Aorta (tissue), 5 donors: ENCODE results near the gene PDE1A. TPM values are rescaled to one million over a fixed set of nuclear protein-coding genes. Genes with fewer than 3 reads are reported as not detected.

Experiments used
- ATAC-seq: fragments of 200-7000 bp; cut with Tn5 transposase; one replicate; pipeline ENCODE4 v1.9.1; 2022; ENCODE audit warnings: moderate library complexity; ENCODE audit not compliant: low FRiP score
- DNase-seq, 2 donors: peaks; one replicate each; pipeline ENCODE4 v3.0.0-alpha.2; 2020
- H3K27ac ChIP-seq, 2 donors: one replicate each; pipeline ENCODE4 v1.5.1; 2013; ENCODE audit warnings: low read length in 2 of 2, mild to moderate bottlenecking in 2 of 2, moderate library complexity in 2 of 2, control low read depth in 1 of 2, inconsistent platforms in 1 of 2, low read depth in 1 of 2
- H3K27me3 ChIP-seq, 2 donors: one replicate each; pipeline ENCODE4 v1.6.1; 2013; ENCODE audit warnings: control low read depth in 1 of 2, low read length in 1 of 2, mild to moderate bottlenecking in 1 of 2, moderate library complexity in 1 of 2; ENCODE audit not compliant: insufficient read depth in 2 of 2, control insufficient read depth in 1 of 2
- H3K36me3 ChIP-seq, 2 donors: one replicate each; pipeline ENCODE4 v1.6.1; 2013; ENCODE audit warnings: control low read depth in 1 of 2, low read length in 1 of 2, mild to moderate bottlenecking in 1 of 2; ENCODE audit not compliant: insufficient read depth in 2 of 2, control insufficient read depth in 1 of 2
- H3K4me1 ChIP-seq, 2 donors: one replicate each; pipeline ENCODE4 v1.6.1; 2013; ENCODE audit warnings: low read length in 2 of 2, control low read depth in 1 of 2, mild to moderate bottlenecking in 1 of 2, moderate library complexity in 1 of 2; ENCODE audit not compliant: insufficient read depth in 2 of 2, control insufficient read depth in 1 of 2
- H3K4me3 ChIP-seq, 2 donors: one replicate each; pipeline ENCODE4 v1.5.1; 2013; ENCODE audit warnings: low read length in 2 of 2, control low read depth in 1 of 2, mild to moderate bottlenecking in 1 of 2
- H3K9me3 ChIP-seq: one replicate; pipeline ENCODE4 v1.6.1; 2013; ENCODE audit warnings: mild to moderate bottlenecking, low read length; ENCODE audit not compliant: control insufficient read depth
- WGBS, 2 donors: extraction: QIAGEN DNeasy Blood & Tissue Kit; methylation state at CpG; one replicate each; pipeline ENCODE4 v1.1.7; 2013; 5-methylcytosine and 5-hydroxymethylcytosine counted together
- intact Hi-C, 2 donors: fragments of 100-400 bp; cut with DNase I; formaldehyde crosslinking; loops; one replicate each; pipeline versions ENCODE4 v1.14.2 to v1.15.0; 2022
- polyA plus RNA-seq, 2 donors: library from polyadenylated mRNA; stranded (reverse); fragments of 200-250 nt; gene quantifications; one replicate each; pipeline ENCODE4 v1.2.3, GENCODE V29; 2013
- total RNA-seq, 2 donors: library from RNA; stranded (reverse); fragmentation: NEBNext Ultra II Directional; extraction: Animal tissue kit (Norgen Biotek cat#: 25700); gene quantifications; one replicate each; pipeline ENCODE4 v1.2.1, GENCODE V29; 2021
- donor health status: healthy with polysubstance abuse.
- donor health status: Bipolar disorder and iron deficiency.
- donor health status: DM: no; HTN: no; CAD: no.
- donor health status: DM: no; HTN: no; CAD: no.
- donor health status: DM: yes; HTN: yes; CAD: no.

The PDE1A gene
- total and polyA plus RNA-seq, 4 donors = 17.1 to 34.1 (median 27.6) TPM

DNA sequence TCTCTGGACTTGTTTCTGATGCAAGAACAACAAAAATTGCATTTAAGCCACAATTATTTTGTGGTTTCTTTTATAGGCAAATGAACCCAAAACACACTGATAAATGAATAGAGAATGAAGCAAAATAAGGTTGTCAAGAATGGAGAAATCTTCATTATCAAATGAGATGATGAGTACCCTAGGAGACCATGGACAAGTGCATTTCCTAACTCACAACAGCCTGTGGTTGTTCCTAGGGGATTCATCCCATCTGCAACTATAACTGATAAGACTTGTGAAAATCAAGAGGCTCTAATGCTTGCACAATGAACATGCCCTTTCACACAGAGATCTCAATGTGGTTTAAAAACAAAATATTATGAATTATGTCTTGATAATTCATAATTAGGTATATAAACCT, 159.9 kb downstream of the PDE1A start:
- peaks cover 0 to 2% of the 10 kb centered on the region in 2 donors for H3K36me3 ChIP-seq
- no peaks in the 10 kb centered on the region for H3K9me3 ChIP-seq
- no peak overlapping the region for H3K4me3 ChIP-seq
- no peaks in the 10 kb centered on the region for H3K4me1 ChIP-seq
- intact Hi-C loops = no loop called here
- DNase-seq (no peak), ATAC-seq (no peak)
- H3K27ac ChIP-seq = no peak overlapping the region
- H3K27me3 ChIP-seq = no peaks in the 10 kb centered on the region

DNA sequence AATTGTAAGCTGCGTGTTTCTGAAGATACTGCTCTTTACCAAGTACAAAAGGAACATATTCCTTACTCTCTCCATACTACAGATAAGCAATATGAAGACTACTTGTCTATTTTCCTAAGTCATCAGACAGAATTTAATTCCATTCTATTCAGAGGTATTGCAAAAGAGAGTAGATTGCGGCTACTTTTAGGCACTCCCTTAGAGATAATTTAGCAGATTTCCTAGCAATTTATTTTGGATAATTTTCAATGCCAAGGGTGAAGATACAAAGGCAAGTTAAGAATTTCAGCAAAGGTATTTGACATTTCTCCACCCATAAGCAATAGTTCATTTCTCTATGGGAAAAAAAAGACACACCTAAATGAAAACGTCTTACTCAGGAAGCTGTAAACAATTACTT, 161.1 kb downstream of the PDE1A start:
- H3K9me3 ChIP-seq = no peaks in the 10 kb centered on the region
- H3K27ac ChIP-seq = no peak overlapping the region
- intact Hi-C loops = no loop called here
- peaks cover 0 to 2% of the 10 kb centered on the region in 2 donors for H3K36me3 ChIP-seq
- 95 to 97% methylated on average over 3 of the region's 3 CpGs for WGBS, 2 donors
- no peak overlapping the region for H3K4me3 ChIP-seq
- no peaks in the 10 kb centered on the region for H3K4me1 ChIP-seq
- DNase-seq = no peak
- ATAC-seq = no peak
- no peaks in the 10 kb centered on the region for H3K27me3 ChIP-seq

DNA sequence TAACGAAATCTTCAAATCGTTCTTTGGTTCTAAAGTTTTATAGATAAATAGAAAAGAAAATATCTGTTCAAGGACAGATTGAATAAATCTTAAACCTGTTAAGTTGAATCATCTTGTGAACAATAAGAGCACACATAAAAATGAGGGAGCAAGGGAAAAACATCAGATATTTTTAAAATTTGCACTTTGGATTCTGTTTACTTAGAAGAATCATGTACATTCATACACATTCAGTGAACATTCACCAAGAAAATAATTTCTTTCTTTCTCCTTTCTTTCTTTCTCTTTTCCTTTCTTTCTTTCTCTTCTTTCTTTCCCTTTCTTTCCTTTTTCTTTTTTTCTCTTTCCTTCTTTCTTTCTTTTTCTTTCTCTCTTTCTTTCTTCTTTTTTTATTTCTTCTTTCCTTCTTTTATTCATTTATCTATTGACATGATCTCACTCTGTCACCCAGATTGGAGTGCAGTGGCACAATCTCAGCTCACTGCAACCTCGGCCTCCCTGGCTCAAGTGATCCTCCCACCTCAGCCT, 164.9 kb downstream of the PDE1A start:
- DNase-seq = no peak
- Histone ChIP-seq H3K9me3 (no peaks in the 10 kb centered on the region), H3K4me1 (no peaks in the 10 kb centered on the region), H3K4me3 (no peak overlapping the region), H3K27me3 (no peaks in the 10 kb centered on the region), H3K27ac (no peak overlapping the region), H3K36me3 (peaks cover 0 to 2% of the 10 kb centered on the region in 2 donors)
- intact Hi-C loops = no loop called here
- 96 to 99% methylated on average over 3 of the region's 3 CpGs for WGBS, 2 donors
- no peak for ATAC-seq

DNA sequence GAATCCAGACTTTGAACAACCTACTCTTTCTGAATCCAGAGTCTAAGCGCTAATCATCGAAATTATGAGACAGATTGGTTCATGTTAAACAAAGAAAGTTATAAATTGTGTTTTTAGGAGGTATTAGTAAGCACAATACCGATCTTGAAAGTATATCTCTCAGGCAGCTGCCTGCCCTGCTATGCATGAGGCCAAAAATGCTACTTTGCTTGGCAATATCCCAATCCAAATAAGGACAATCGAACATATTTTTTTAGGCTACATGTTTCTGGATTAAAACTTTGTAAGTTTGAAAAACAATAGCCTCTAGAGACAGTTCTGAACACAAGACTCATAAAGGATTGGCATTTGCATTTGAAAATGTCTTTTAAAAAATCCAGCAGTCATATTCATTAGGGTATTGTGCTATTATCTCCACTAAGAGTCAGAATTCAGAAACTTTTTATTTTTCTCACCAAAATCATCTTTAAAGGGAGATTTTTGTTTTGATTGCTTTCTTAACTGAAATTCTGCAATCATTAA, 167.1 kb downstream of the PDE1A start:
- no peaks in the 10 kb centered on the region for H3K9me3 ChIP-seq
- no peak for DNase-seq
- H3K27ac ChIP-seq = no peak overlapping the region
- no peaks in the 10 kb centered on the region for H3K4me1 ChIP-seq
- 12 to 29% methylated on average over 4 of the region's 4 CpGs for WGBS, 2 donors
- intact Hi-C loops = no loop called here
- peaks cover 0 to 2% of the 10 kb centered on the region in 2 donors for H3K36me3 ChIP-seq
- ATAC-seq = no peak
- no peak overlapping the region for H3K4me3 ChIP-seq
- H3K27me3 ChIP-seq = no peaks in the 10 kb centered on the region

DNA sequence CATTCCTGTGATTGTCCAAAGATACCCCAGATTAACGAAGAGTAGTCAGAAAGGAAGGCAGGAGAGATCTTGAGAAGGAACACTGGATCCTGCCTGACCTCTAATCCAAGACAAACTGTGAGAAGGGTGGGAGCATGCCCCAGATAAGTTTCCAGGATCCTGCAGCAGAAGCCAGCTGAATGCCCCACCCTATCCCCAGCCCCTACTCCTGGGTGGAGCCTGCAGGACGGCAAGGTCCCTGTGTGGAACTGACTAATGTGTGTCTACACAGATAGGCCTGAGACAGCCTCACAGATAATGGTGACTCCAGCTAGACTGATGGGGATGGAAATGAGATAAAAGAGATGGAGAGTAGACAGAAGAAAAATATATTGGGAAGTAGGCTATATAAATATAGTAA, 174.3 kb downstream of the PDE1A start:
- Histone ChIP-seq H3K4me1 (peaks cover 0 to 3% of the 10 kb centered on the region in 2 donors), H3K9me3 (no peaks in the 10 kb centered on the region), H3K36me3 (no peaks in the 10 kb centered on the region), H3K4me3 (no peak overlapping the region), H3K27me3 (no peaks in the 10 kb centered on the region), H3K27ac (no peak overlapping the region)
- intact Hi-C loops = no loop called here
- WGBS, 2 donors = 88 to 90% methylated on average over 2 of the region's 2 CpGs
- DNase-seq (no peak), ATAC-seq (no peak)

DNA sequence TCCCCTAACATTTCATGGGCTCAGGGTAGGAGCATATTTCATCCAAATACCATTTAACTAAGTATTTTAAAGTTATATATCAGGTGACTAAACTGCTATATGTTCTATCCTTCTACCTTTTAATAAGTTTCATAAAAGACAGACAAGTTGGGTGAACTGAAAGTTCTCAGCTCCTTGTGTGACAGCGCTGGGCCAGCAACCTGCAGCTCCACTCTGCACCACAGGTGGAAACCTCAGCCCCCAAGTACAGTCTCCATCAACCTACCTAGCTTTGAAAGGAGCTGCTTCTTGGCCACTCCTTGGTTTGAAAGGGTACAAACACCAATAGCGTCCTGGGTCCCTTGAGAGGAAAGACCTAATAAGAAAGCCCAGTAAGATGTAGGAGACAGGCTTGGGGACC, 177.9 kb downstream of the PDE1A start:
- Histone ChIP-seq H3K4me3 (no peak overlapping the region), H3K27ac (no peak overlapping the region), H3K27me3 (no peaks in the 10 kb centered on the region), H3K4me1 (peaks cover 0 to 3% of the 10 kb centered on the region in 2 donors), H3K9me3 (no peaks in the 10 kb centered on the region), H3K36me3 (no peaks in the 10 kb centered on the region)
- DNase-seq = no peak
- intact Hi-C loops = loop anchor here in 1 of 2 donors (10.0 kb wide), 1 partner anchor 176 kb away; the partner anchor contains the start of gene PDE1A
- 94 to 98% methylated on average over 2 of the region's 2 CpGs for WGBS, 2 donors
- no peak for ATAC-seq

DNA sequence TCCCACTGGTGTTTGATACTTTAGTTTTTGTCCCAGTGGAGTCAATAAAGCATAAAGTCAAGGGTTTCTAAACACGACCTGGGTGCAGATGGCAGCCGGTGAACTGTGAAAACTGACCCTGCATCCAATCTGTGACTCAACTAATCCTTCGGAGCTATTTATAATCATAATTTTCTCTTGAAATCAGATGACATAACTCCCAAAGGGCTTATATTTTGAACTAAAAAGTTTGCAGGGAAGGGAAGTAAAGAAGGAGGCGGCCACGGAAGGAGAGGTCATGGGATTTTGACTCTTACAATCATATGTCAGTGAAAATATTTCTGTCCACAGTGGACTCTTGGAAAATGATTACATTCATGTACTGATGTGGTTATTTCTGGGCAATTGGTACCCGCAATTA, 178.5 kb downstream of the PDE1A start:
- WGBS, 2 donors = 46 to 49% methylated on average over 6 of the region's 6 CpGs
- no peak overlapping the region for H3K27ac ChIP-seq

DNA sequence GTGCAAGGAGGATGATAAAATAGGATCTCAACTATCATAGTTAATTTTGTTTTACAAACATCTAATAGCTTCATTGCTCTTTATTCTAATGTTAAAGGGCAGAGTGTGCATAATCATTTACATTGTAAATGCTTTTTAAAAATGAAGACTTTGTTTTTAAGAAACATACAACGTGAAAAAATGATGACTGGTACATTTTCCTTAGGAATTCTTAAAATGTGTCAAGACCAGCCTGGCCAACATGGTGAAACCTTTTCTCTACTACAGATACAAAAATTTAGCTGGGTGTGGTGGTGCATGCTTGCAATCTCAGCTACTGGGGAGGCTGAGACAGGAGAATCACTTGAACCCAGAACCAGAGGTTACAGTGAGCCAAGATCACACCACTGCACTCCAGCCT, 179.0 kb downstream of the PDE1A start:
- no peak overlapping the region for H3K27ac ChIP-seq
- intact Hi-C loops = loop anchor here in 1 of 2 donors (10.0 kb wide), 1 partner anchor 177 kb away; the partner anchor contains the start of gene PDE1A
- no peak overlapping the region for H3K4me3 ChIP-seq
- H3K36me3 ChIP-seq = no peaks in the 10 kb centered on the region
- no peak for ATAC-seq
- no peak for DNase-seq
- no peaks in the 10 kb centered on the region for H3K27me3 ChIP-seq
- no peaks in the 10 kb centered on the region for H3K9me3 ChIP-seq
- peaks cover 0 to 6% of the 10 kb centered on the region in 2 donors for H3K4me1 ChIP-seq
- 83 to 86% methylated on average over 1 of the region's 1 CpG for WGBS, 2 donors

More for the DNA sequence above, 178.5 kb downstream of the PDE1A start:
- Histone ChIP-seq H3K4me1 (peaks cover 0 to 4% of the 10 kb centered on the region in 2 donors), H3K36me3 (no peaks in the 10 kb centered on the region), H3K27me3 (no peaks in the 10 kb centered on the region), H3K4me3 (no peak overlapping the region), H3K9me3 (no peaks in the 10 kb centered on the region)
- ATAC-seq (no peak), DNase-seq (no peak)
- intact Hi-C loops = loop anchor here in 1 of 2 donors (10.0 kb wide), 1 partner anchor 176 kb away; the partner anchor contains the start of gene PDE1A

DNA sequence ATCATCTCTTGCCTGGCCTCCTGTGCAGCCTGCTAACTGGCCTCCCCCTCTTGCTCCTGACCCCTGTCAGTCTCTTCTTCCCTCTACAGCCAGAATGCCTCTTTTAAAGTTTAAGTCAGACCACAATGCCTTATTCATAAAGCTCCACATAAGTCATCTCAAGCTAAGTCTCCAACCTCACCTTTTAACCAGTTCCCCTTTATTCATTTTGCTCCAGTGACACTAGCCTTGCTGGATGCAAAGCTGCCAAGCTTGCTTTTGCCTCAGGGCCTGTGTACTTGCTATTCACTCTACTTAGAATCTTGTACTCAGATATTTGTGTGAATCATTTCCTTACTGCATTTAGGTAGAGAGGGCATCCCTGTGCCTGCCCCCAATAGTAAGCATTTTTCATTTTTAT, 180.9 kb downstream of the PDE1A start:
- no peak for DNase-seq
- ATAC-seq = no peak
- Histone ChIP-seq H3K4me3 (no peak overlapping the region), H3K27ac (no peak overlapping the region), H3K4me1 (peaks cover 0 to 6% of the 10 kb centered on the region in 2 donors), H3K27me3 (no peaks in the 10 kb centered on the region), H3K36me3 (no peaks in the 10 kb centered on the region), H3K9me3 (no peaks in the 10 kb centered on the region)
- intact Hi-C loops = loop anchor here in 1 of 2 donors (10.0 kb wide), 1 partner anchor 179 kb away; the partner anchor contains the start of gene PDE1A
